GM21515 (cell line): ENCODE measurements around the gene NLGN1.

ENCODE experiments used
- ATAC-seq: cut with Tn5 transposase; IDR thresholded peaks from one replicate; pipeline ENCODE4 v1.9.1; 2021; ENCODE audit not compliant: unreplicated experiment

NLGN1 gene

GRCh38 chr3:173945806-173946205 is 548.3 kb downstream of the NLGN1 start:
- no peak for ATAC-seq

- no peak for ATAC-seq
Observed at GRCh38 chr3:173954647-173955046, 557.1 kb downstream of the NLGN1 start.

GRCh38 chr3:173957646-173958045 is 560.1 kb downstream of the NLGN1 start:
- no peak for ATAC-seq

GRCh38 chr3:173958805-173959204 is 561.3 kb downstream of the NLGN1 start:
- ATAC-seq = no peak

GRCh38 chr3:173970281-173970680 is 572.7 kb downstream of the NLGN1 start:
- ATAC-seq = no peak

GRCh38 chr3:173976281-173976680 is 578.7 kb downstream of the NLGN1 start:
- ATAC-seq = no peak

GRCh38 chr3:173977747-173978146 is 580.2 kb downstream of the NLGN1 start:
- ATAC-seq = no peak

GRCh38 chr3:173983343-173983742 is 585.8 kb downstream of the NLGN1 start:
- ATAC-seq = no peak

- no peak for ATAC-seq
Observed at GRCh38 chr3:173986861-173987410, 589.4 kb downstream of the NLGN1 start.

GRCh38 chr3:173988909-173989308 is 591.4 kb downstream of the NLGN1 start:
- ATAC-seq = no peak

GRCh38 chr3:173992416-173992815 is 594.9 kb downstream of the NLGN1 start:
- ATAC-seq = no peak

- ATAC-seq = no peak
Observed at GRCh38 chr3:173993299-173993698, 595.8 kb downstream of the NLGN1 start.

- ATAC-seq = no peak
Observed at GRCh38 chr3:174000675-174001074, 603.1 kb downstream of the NLGN1 start.

- ATAC-seq = no peak
Observed at GRCh38 chr3:174002543-174002942, 605.0 kb downstream of the NLGN1 start.

- ATAC-seq = no peak
Observed at GRCh38 chr3:174010907-174011306, 613.4 kb downstream of the NLGN1 start.

- ATAC-seq = no peak
Observed at GRCh38 chr3:174016186-174016585, 618.6 kb downstream of the NLGN1 start.

GRCh38 chr3:174020156-174020555 is 622.6 kb downstream of the NLGN1 start:
- no peak for ATAC-seq

GRCh38 chr3:174023421-174023820 is 625.9 kb downstream of the NLGN1 start:
- ATAC-seq = no peak

- no peak for ATAC-seq
Observed at GRCh38 chr3:174028673-174029072, 631.1 kb downstream of the NLGN1 start.

GRCh38 chr3:174035328-174035886 is 637.9 kb downstream of the NLGN1 start:
- ATAC-seq = no peak

GRCh38 chr3:174046311-174046710 is 648.8 kb downstream of the NLGN1 start:
- ATAC-seq = no peak

GRCh38 chr3:174049472-174049871 is 651.9 kb downstream of the NLGN1 start:
- no peak for ATAC-seq

- ATAC-seq = no peak
Observed at GRCh38 chr3:174051191-174051590, 653.6 kb downstream of the NLGN1 start.
